HFFc6 (cell line): ENCODE results near the gene IGFBPL1. TPM values are rescaled to one million over a fixed set of nuclear protein-coding genes. Genes with fewer than 3 reads are reported as not detected.

ENCODE experiments used
- DNase-seq: peaks from one replicate; pipeline ENCODE4 v3.0.0-alpha.2; 2018
- H3K27ac Mint-ChIP-seq: 2 replicates; pipeline ENCODE4 v1.8.0; 2020; ENCODE audit warnings: mild to moderate bottlenecking, mixed read lengths
- H3K27me3 Mint-ChIP-seq: 2 replicates; pipeline ENCODE4 v1.8.0; 2021; ENCODE audit warnings: mild to moderate bottlenecking, moderate library complexity, mixed read lengths; ENCODE audit not compliant: insufficient read depth
- H3K36me3 Mint-ChIP-seq: 2 replicates; pipeline ENCODE4 v1.8.0; 2021; ENCODE audit warnings: low read depth, mixed read lengths
- H3K4me1 Mint-ChIP-seq: 2 replicates; pipeline ENCODE4 v1.8.0; 2020; ENCODE audit warnings: low read depth, mixed read lengths
- H3K4me3 Mint-ChIP-seq: 2 replicates; pipeline ENCODE4 v1.8.0; 2020; ENCODE audit warnings: mild to moderate bottlenecking, moderate library complexity, mixed read lengths
- H3K9me3 Mint-ChIP-seq: 2 replicates; pipeline ENCODE4 v1.8.0; 2020; ENCODE audit warnings: mild to moderate bottlenecking, mixed read lengths
- total RNA-seq, 6 experiments: library from RNA; stranded (reverse); fragmentation: NEBNext Ultra II Directional; extraction: Animal tissue kit (Norgen Biotek cat#: 25700); gene quantifications; 2 replicates in 1 of 6; 3 replicates in 5 of 6; pipeline ENCODE4 v1.2.3, GENCODE V29; 2021
- TF ChIP-seq, protein P1 (sequence below): fragments of 200-600 bp; sonication (generic); IDR thresholded peaks from 2 replicates; pipeline ENCODE4 v1.5.0; 2021; ENCODE audit warnings: antibody characterized with exemption, mild to moderate bottlenecking

Gene IGFBPL1
- total RNA-seq, 6 experiments from 2014 or later: not detected

DNA sequence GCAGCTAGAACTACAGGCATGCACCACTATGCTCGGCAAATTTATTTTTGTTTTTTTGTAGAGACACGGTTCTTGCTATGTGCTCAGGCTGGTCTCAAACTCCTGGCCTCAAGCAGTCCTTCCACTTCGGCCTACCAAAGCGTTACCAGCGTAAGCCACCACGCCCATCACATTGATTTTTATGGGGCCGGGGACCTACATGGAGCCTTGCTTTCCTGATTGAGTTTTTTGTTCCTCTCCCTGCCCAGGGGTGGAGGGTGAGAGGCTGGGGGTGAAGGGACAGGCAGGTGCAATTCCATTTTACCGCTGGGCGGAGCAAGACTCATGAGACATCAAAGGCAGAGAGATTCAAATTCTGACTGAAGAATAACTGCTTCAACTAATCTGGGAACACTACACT is 29.8 kb downstream of the IGFBPL1 start:
- no peaks in the 10 kb centered on the region; the same call in 1 of the 2 replicates for H3K27me3 Mint-ChIP-seq
- no peak for DNase-seq
- H3K36me3 Mint-ChIP-seq: peaks cover 36% of the 10 kb centered on the region
- peak overlapping the region; percentile 98; the same call in 1 of the 2 replicates for H3K4me3 Mint-ChIP-seq
- H3K4me1 Mint-ChIP-seq: peaks cover 23% of the 10 kb centered on the region
- TF ChIP-seq, protein P1, sequence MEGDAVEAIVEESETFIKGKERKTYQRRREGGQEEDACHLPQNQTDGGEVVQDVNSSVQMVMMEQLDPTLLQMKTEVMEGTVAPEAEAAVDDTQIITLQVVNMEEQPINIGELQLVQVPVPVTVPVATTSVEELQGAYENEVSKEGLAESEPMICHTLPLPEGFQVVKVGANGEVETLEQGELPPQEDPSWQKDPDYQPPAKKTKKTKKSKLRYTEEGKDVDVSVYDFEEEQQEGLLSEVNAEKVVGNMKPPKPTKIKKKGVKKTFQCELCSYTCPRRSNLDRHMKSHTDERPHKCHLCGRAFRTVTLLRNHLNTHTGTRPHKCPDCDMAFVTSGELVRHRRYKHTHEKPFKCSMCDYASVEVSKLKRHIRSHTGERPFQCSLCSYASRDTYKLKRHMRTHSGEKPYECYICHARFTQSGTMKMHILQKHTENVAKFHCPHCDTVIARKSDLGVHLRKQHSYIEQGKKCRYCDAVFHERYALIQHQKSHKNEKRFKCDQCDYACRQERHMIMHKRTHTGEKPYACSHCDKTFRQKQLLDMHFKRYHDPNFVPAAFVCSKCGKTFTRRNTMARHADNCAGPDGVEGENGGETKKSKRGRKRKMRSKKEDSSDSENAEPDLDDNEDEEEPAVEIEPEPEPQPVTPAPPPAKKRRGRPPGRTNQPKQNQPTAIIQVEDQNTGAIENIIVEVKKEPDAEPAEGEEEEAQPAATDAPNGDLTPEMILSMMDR: no peak
- H3K9me3 Mint-ChIP-seq: no peaks in the 10 kb centered on the region
- no peak overlapping the region for H3K27ac Mint-ChIP-seq

DNA sequence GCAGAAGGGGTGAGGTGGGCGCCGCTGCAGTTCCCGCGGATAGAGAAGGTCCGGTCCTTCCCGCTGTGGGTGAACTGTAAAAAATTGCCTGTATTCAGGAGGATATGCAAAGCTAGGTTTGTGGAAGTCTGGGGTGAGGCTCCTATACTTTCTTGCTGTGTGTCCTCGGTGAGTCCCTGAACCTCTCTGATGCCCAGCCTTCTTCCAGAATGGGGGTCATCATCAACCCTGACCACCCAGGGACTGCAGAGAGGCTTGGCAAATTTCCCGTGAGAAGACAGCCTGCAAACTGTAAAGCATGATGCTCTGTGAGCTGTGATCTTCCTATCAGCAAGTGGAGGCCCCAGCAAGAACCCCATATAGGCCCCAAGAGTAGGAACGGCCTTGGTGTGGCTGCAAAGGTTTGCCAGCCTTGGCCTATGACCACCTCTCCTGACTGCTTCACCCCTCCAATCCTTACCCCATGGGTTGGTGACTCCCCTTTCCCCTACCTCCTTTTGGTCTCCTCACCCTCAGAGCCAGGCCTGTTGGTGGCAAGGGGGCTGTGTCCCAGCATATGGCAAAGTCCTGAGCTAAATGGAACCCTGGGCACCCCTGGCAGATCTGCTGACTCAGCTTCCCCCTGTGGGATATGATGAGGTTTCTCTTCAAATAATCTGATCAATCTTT is 31.0 kb downstream of the IGFBPL1 start:
- Mint-ChIP-seq H3K4me3 (peak overlapping the region; percentile 98), H3K36me3 (peaks cover 27% of the 10 kb centered on the region), H3K9me3 (no peaks in the 10 kb centered on the region), H3K4me1 (peaks cover 34% of the 10 kb centered on the region), H3K27ac (peak overlapping the region; percentile 90), H3K27me3 (no peaks in the 10 kb centered on the region; the same call in 1 of the 2 replicates)
- TF ChIP-seq, protein P1: no peak
- DNase-seq: no peak

DNA sequence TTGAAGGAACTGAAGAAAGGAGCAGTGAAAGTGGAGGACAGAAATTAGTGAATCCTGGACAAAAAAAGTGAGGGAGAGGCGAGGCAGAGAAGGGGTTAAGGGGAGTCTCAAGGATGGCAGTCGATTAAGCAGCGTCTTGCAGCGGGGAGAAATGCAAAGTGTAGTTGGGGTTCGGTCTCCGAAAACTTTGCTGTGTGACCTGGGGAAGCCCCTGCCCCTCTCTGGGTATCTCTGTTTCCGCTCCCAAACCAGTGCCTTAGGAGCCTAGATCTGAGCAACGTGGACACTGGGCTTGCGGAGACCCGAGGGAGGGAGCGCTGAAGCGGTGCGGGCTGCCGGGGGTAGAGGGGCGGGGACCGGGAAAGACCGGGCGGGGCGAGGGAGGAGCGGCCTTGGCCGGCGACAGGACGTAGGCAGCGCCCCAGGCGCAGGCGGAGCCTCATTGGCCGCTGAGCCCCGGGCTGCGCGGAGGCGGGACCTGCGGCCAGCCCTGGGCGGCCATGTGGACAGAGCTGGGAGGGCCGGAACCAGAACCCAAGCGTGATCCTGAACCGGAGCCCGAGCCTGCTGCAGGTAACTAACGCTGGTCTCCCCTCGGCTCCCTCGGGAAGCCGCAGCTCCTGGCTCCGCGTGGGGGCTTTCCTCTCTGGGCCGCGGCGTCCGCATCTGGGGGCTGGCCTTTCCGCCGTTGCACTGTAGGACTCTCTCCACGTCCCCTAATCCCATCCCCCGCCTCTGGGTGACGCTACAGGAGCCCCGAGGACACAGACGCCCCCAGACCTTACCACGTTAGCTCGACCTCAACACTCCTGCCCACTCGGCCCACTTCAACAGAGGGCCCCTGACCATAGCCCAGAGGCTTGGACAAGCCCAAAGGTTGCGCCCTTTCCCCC is 31.8 kb downstream of the IGFBPL1 start, which contains the start of gene ALDH1B1:
Gene ALDH1B1 (plus strand): TSS at position 468 of the 893 bp plus-strand sequence. CDS start 3,047 bp downstream, outside the sequence.
- Mint-ChIP-seq H3K36me3 (peaks cover 21% of the 10 kb centered on the region), H3K27ac (peak within 1 kb of the TSS; percentile 90), H3K4me1 (peaks cover 29% of the 10 kb centered on the region), H3K9me3 (no peaks in the 10 kb centered on the region), H3K4me3 (peak within 1 kb of the TSS; percentile 98), H3K27me3 (no peaks in the 10 kb centered on the region; the same call in 1 of the 2 replicates)
- TF ChIP-seq, protein P1: peak; percentile 46
- peak; percentile 75 for DNase-seq

DNA sequence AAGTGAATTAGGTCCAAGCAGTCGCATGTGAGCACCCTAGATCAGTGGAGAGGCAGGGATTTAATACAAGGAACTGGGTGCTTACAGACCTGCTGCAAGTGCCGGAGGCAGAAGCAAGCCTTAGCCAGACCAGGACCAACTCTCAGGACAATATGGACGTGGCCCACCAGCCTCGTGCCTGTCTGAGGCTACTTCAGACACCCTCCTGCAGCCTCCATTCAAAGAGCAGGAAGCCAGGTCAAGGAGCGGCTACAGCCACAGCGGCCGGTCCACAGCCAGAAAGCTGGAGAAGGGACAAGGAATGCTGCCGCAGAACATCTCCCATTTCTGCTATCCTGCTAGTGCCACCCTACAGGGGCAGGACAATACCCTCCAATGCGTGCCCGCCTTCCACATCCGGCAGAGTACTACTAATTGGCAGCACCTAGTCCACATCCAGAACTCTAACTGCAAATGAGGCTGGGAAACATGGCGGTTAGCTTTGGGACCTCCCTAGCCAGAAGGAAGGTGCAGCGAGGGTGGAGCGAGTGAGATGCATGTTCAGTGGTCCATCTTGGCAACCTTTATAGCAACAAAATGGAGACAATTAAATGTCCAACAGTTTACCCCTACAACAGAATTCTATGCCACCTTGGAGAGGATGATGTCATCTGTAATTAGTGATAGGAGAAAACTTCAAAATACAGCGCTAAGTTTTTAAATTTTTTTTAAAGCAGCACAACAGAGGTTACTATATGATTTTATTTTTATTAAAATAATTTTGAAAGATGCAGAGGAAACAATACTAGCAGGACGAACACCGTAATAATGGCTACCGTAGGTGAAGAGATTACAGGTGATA is 32.8 kb downstream of the IGFBPL1 start:
- TF ChIP-seq, protein P1: no peak
- peaks cover 26% of the 10 kb centered on the region for H3K4me1 Mint-ChIP-seq
- no peak overlapping the region for H3K27ac Mint-ChIP-seq
- peak overlapping the region; percentile 98 for H3K4me3 Mint-ChIP-seq
- H3K36me3 Mint-ChIP-seq: peaks cover 16% of the 10 kb centered on the region
- H3K27me3 Mint-ChIP-seq: peaks cover 2% of the 10 kb centered on the region; the same call in 1 of the 2 replicates
- no peak for DNase-seq
- no peaks in the 10 kb centered on the region for H3K9me3 Mint-ChIP-seq

DNA sequence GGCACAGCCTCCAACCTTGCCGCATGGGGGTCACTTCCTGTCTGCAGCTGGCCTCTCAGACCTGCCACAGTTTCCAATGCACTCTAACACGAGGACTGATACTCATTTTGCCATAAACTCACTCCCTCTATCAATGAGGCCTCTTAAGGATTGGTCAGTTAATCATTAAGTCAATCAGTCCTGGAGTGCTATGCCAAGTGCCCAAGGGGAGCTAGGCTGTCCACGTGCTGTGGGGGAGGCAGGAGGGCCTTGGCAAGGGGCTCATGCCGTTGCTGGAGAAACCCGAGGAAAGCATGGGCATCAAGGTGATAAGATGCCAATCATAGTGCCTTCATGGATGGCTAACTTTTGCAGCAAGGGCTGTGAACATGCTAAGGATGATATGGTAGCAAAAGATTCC is 33.4 kb downstream of the IGFBPL1 start:
- no peak overlapping the region for H3K27ac Mint-ChIP-seq
- H3K27me3 Mint-ChIP-seq: peaks cover 2% of the 10 kb centered on the region; the same call in 1 of the 2 replicates
- TF ChIP-seq, protein P1: no peak
- H3K36me3 Mint-ChIP-seq: peaks cover 10% of the 10 kb centered on the region
- H3K4me1 Mint-ChIP-seq: peaks cover 26% of the 10 kb centered on the region
- no peak for DNase-seq
- H3K4me3 Mint-ChIP-seq: no peak overlapping the region
- no peaks in the 10 kb centered on the region for H3K9me3 Mint-ChIP-seq
